Measurements from ENCODE around the gene PTPRN.

The PTPRN gene

GRCh38 chr2:219325657-219326315 lies 16.6 kb upstream of the PTPRN start:
- TF ChIP-seq GATA2 (IDR thresholded peaks at IDR 0.05; ENCODE audit: low read depth, low read length) (no peak), GATA3 (IDR thresholded peaks at IDR 0.05; ENCODE audit: low read depth, low read length) (no peak)

GRCh38 chr2:219325136-219325535 lies 15.9 kb upstream of the PTPRN start:
- TF ChIP-seq GATA2 (IDR thresholded peaks at IDR 0.05; ENCODE audit: low read depth, low read length) (no peak), GATA3 (IDR thresholded peaks at IDR 0.05; ENCODE audit: low read depth, low read length) (no peak)

DNA sequence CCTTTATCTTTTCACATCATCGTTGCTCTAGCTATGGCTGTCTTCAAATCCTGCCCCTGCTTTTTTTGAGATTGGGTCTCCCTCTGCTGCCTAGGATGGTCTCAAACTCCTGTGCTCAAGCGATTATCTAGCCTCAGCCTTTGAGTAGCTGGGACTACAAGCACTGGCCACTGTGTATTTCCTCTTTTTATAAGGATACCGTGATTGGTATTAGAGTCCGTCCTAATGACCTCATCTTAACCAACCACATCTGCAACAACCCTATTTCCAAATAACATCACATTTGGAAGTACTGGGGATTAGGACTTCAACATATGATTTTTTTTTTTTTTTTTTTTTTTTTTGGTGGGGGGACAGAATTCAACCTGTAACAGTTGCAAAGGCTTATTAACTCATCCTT lies 14.2 kb upstream of the PTPRN start:
- TF ChIP-seq GATA2 (IDR thresholded peaks at IDR 0.05; ENCODE audit: low read depth, low read length) (no peak), GATA3 (IDR thresholded peaks at IDR 0.05; ENCODE audit: low read depth, low read length) (no peak)

GRCh38 chr2:219314804-219315468 lies 5.7 kb upstream of the PTPRN start:
- TF ChIP-seq GATA3 (IDR thresholded peaks at IDR 0.05; ENCODE audit: low read depth, low read length) (no peak), GATA2 (IDR thresholded peaks at IDR 0.05; ENCODE audit: low read depth, low read length) (no peak)

DNA sequence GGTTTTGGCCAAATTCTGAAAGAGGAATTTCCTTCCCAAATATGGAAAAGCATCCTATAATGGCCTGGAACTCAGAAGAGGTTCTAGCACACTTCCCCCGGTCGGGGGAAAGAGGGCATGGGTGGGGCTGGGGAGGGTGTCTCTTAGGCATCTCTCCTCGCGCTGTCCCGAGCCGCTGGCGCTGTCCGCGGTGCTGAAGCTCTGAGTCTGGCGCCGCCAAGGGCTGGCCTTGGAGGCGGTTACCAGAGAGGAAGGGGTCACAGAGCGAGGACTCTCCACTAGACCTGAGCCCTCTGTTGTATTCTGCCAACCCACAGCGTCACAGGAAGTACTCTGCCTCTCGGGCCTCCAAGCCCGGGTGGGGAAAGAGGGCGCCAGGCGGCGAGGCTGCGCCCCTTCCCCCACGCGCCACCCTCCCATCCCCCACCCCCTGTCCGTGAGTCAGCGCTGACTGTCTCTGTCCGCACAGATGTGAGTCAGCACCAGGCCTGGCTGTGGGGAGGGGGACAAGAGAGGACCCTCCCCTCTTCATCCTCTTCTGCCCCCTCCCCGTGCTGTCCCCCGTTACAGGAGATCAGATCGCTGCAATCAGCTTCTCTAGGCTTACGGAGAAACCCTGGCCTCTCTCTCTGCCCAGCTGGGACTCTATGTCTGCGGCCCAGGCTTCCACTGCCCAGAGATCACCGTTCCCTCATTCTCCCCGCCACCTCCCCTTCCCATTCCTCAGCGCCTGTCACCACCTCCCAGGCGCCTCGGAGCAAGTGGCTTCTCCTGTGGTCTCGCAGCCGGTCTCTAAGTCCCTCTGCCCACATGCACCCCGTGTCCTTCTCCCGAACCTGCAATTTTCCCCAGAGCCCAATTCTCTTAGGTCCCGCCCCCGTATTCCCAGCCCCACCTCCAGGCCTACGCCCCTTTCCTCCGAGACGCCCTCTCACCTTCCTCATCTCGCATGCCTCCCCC lies 779 bp downstream of the PTPRN start:
- TF ChIP-seq GATA3 (IDR thresholded peaks at IDR 0.05; ENCODE audit: low read depth, low read length): no peak
- no peak for TF ChIP-seq GATA2 (IDR thresholded peaks at IDR 0.05; ENCODE audit: low read depth, low read length)

GRCh38 chr2:219306047-219306446 lies 3.2 kb downstream of the PTPRN start:
- no peak for TF ChIP-seq GATA3 (IDR thresholded peaks at IDR 0.05; ENCODE audit: low read depth, low read length)
- TF ChIP-seq GATA2 (IDR thresholded peaks at IDR 0.05; ENCODE audit: low read depth, low read length): no peak

DNA sequence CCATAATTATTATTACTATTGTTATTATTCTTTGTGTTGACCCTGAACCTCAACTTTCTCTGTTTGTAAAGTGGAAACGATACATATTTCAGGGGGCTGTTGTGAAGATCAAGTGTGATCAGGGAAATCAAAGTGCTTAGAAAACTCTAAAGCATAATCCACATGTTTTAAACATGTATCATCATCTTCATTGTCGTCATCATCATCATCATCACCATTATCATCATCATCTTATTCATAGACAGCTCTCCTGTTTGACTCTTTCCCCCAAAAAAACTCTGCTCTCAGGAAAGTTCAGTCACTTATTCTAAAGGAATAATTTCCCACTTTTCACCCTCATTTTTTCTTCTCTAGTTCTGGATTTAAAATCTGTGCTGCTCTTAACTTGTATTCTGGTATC lies 5.0 kb downstream of the PTPRN start:
- TF ChIP-seq GATA2 (IDR thresholded peaks at IDR 0.05; ENCODE audit: low read depth, low read length) (no peak), GATA3 (IDR thresholded peaks at IDR 0.05; ENCODE audit: low read depth, low read length) (no peak)

- TF ChIP-seq GATA2 (IDR thresholded peaks at IDR 0.05; ENCODE audit: low read depth, low read length) (no peak), GATA3 (IDR thresholded peaks at IDR 0.05; ENCODE audit: low read depth, low read length) (no peak)
Measured at GRCh38 chr2:219302412-219302968, 6.7 kb downstream of the PTPRN start.

- no peak for TF ChIP-seq GATA2 (IDR thresholded peaks at IDR 0.05; ENCODE audit: low read depth, low read length)
- TF ChIP-seq GATA3 (IDR thresholded peaks at IDR 0.05; ENCODE audit: low read depth, low read length): no peak
Measured at GRCh38 chr2:219300022-219300421, 9.2 kb downstream of the PTPRN start.

GRCh38 chr2:219299372-219299760 lies 9.8 kb downstream of the PTPRN start:
- TF ChIP-seq GATA3 (IDR thresholded peaks at IDR 0.05; ENCODE audit: low read depth, low read length) (no peak), GATA2 (IDR thresholded peaks at IDR 0.05; ENCODE audit: low read depth, low read length) (no peak)

DNA sequence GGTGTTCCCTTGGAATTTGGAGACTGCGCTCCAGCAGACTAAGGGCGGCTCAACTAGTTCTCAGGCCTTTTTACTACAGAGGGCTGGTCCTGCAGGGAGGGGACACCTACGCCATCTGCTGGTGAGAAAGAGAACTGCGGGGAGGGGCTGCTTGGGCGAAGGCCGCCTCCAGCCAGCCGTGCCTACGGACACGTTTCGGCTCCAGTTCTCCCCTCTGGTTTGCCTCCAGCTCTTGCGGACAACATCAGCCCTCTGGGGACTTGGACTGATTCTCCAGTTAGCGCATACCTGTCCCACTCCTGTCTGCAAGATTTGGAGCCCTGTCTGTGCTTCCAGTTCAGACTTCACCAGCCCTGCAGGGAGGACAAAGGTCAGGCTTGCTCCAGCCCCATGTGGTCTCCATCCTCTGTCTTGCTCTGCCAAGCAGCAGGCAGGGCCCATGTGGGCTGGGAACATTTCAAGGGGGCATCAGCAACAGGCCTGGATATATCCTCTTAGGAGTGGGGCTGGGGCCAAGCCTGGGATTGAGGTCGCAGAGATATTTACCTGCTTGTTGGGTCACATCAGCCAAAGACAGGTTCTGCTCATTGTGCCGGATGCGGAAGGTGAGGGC lies 10.3 kb downstream of the PTPRN start:
- TF ChIP-seq GATA3 (IDR thresholded peaks at IDR 0.05; ENCODE audit: low read depth, low read length) (no peak), GATA2 (IDR thresholded peaks at IDR 0.05; ENCODE audit: low read depth, low read length) (no peak)

GRCh38 chr2:219297766-219298456 lies 11.3 kb downstream of the PTPRN start:
- no peak for TF ChIP-seq GATA3 (IDR thresholded peaks at IDR 0.05; ENCODE audit: low read depth, low read length)
- no peak for TF ChIP-seq GATA2 (IDR thresholded peaks at IDR 0.05; ENCODE audit: low read depth, low read length)

Measured in SH-SY5Y (cell line).